ENCODE measurements around the gene NT5DC1. TPM values are rescaled to one million over a fixed set of nuclear protein-coding genes. Genes with fewer than 3 reads are reported as not detected.

The NT5DC1 gene
- total and polyA plus RNA-seq, 4 donors = 8.6 to 49.0 (median 22.1) TPM

DNA sequence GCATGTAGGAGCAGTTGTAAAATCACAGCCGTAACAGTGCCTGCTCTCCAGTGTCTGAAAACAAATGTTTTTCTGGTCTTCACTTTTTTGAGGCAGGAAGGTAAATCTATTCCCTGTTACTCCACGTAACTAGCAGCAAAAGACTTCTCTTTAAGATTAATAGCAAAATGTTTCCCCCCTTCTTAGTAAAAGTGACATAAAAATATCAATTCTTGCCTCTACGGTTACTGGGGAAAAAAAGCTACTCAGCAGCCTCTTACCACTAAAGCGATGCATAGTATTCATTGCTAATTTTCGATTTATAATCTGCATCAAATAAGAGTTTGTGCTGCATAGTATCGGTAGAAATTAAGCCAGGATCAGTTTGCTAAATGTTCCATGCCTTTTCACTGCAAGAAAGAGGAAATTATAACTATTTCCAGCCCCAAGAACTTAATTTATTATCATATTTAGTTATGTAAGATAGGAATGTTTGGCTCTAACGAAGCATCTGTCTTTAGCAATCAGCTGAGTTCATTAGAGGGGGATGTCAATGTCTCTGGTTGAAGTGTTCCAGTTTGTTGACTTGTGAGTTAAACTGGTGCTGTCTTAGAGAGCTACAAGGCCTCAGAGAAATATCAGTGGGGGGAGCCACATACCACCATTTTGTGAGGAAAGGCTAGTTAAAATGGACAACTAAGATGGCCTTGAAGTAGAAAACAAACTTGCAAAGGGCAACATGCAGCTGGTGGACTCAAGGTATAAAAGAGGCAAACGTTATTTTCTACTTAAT lies 179.7 kb downstream of the NT5DC1 start:
- Histone ChIP-seq H3K4me1 (ENCODE audit: control insufficient read depth in 5 of 5, insufficient read depth in 5 of 5, low read length in 5 of 5) (peaks cover 5 to 35% (median 14%) of the 10 kb centered on the region in 5 donors), H3K27ac (ENCODE audit: low read depth in 1 of 2, low read length in 1 of 2) (peak overlapping the region; percentile 88 to 100), H3K27me3 (ENCODE audit: control insufficient read depth in 3 of 3, insufficient read depth in 3 of 3, low read length in 2 of 3) (no peaks in the 10 kb centered on the region), H3K9ac (ENCODE audit: insufficient read depth in 1 of 2, low read length in 2 of 2) (peak overlapping the region; percentile 87 to 100), H3K9me3 (ENCODE audit: control insufficient read depth in 4 of 4, insufficient read depth in 3 of 4, low read length in 3 of 4) (no peaks in the 10 kb centered on the region), H3K36me3 (ENCODE audit: control insufficient read depth in 4 of 4, insufficient read depth in 4 of 4, low read length in 4 of 4) (peaks cover 0 to 25% (median 7%) of the 10 kb centered on the region in 4 donors), H3K4me3 (peak overlapping the region; percentile 61)
- TF ChIP-seq, protein P1, sequence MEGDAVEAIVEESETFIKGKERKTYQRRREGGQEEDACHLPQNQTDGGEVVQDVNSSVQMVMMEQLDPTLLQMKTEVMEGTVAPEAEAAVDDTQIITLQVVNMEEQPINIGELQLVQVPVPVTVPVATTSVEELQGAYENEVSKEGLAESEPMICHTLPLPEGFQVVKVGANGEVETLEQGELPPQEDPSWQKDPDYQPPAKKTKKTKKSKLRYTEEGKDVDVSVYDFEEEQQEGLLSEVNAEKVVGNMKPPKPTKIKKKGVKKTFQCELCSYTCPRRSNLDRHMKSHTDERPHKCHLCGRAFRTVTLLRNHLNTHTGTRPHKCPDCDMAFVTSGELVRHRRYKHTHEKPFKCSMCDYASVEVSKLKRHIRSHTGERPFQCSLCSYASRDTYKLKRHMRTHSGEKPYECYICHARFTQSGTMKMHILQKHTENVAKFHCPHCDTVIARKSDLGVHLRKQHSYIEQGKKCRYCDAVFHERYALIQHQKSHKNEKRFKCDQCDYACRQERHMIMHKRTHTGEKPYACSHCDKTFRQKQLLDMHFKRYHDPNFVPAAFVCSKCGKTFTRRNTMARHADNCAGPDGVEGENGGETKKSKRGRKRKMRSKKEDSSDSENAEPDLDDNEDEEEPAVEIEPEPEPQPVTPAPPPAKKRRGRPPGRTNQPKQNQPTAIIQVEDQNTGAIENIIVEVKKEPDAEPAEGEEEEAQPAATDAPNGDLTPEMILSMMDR (IDR thresholded peaks at IDR 0.05; ENCODE audit: control extremely low read depth, extremely low read depth) = no peak
- DNase-seq (peak; percentile 38 to 74 (median 66)), ATAC-seq (ENCODE audit: insufficient read depth, low FRiP score) (no peak)
- WGBS, 2 donors = 14% methylated on average over 8 of the region's 8 CpGs

DNA sequence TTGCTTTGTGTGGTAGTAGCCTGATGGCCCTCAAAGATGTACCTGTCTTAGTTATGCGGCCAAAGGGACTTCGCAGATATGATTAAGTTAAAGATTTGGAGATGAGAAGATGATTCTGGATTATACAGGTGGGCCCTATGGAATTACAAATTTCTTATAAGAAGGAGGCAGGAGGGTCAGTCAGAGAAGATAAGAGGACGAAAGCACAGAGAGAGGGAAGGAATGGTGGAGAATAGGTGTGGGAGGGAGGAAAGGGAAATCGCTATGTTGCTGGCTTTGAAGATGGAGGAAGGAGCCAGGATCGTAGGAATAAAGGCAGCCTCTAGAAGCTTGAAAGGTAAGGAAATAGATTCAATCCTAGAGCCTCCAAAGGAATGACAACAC lies 180.3 kb downstream of the NT5DC1 start:
- ATAC-seq (ENCODE audit: insufficient read depth, low FRiP score) (no peak), DNase-seq (no peak)
- Histone ChIP-seq H3K36me3 (ENCODE audit: control insufficient read depth in 4 of 4, insufficient read depth in 4 of 4, low read length in 4 of 4) (peaks cover 0 to 22% (median 7%) of the 10 kb centered on the region in 4 donors), H3K4me3 (no peak overlapping the region), H3K9ac (ENCODE audit: insufficient read depth in 1 of 2, low read length in 2 of 2) (peak overlapping the region; percentile 87 to 100), H3K4me1 (ENCODE audit: control insufficient read depth in 5 of 5, insufficient read depth in 5 of 5, low read length in 5 of 5) (peaks cover 5 to 31% (median 14%) of the 10 kb centered on the region in 5 donors), H3K27ac (ENCODE audit: low read depth in 1 of 2, low read length in 1 of 2) (peak overlapping the region in 1 of 2 donors; percentile 60), H3K27me3 (ENCODE audit: control insufficient read depth in 3 of 3, insufficient read depth in 3 of 3, low read length in 2 of 3) (no peaks in the 10 kb centered on the region), H3K9me3 (ENCODE audit: control insufficient read depth in 4 of 4, insufficient read depth in 3 of 4, low read length in 3 of 4) (no peaks in the 10 kb centered on the region)
- TF ChIP-seq, protein P1 (IDR thresholded peaks at IDR 0.05; ENCODE audit: control extremely low read depth, extremely low read depth) = no peak
- 90 to 92% methylated on average over 5 of the region's 5 CpGs for WGBS, 2 donors

DNA sequence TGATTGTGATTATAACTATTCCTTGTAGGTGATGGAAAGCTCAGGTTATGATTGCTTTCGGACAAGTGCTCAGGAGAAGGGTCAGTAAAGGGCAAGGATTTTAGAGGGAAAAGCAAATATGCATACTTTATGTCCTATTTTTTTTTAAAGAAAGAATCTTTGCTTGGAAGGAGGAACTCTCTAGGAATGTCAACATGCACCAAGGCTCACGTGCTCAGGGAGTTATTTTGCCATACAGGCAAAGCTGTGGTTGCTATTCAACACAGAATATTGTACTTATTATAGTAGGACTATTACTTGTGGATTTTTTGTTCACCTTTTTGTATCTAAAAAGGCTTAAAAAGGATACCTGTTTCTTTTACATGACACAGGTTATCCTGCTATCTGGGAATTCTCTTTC lies 182.0 kb downstream of the NT5DC1 start:
- H3K27me3 ChIP-seq (ENCODE audit: control insufficient read depth in 3 of 3, insufficient read depth in 3 of 3, low read length in 2 of 3) = no peaks in the 10 kb centered on the region
- H3K27ac ChIP-seq (ENCODE audit: low read depth in 1 of 2, low read length in 1 of 2) = no peak overlapping the region
- peaks cover 5 to 20% (median 14%) of the 10 kb centered on the region in 5 donors for H3K4me1 ChIP-seq (ENCODE audit: control insufficient read depth in 5 of 5, insufficient read depth in 5 of 5, low read length in 5 of 5)
- DNase-seq (peak in 2 of 3 donors; percentile 19 to 20), ATAC-seq (ENCODE audit: insufficient read depth, low FRiP score) (no peak)
- TF ChIP-seq, protein P1 (IDR thresholded peaks at IDR 0.05; ENCODE audit: control extremely low read depth, extremely low read depth) = no peak
- no peaks in the 10 kb centered on the region for H3K9me3 ChIP-seq (ENCODE audit: control insufficient read depth in 4 of 4, insufficient read depth in 3 of 4, low read length in 3 of 4)
- no peak overlapping the region for H3K4me3 ChIP-seq
- WGBS, 2 donors = 55 to 59% methylated on average over 2 of the region's 2 CpGs
- H3K36me3 ChIP-seq (ENCODE audit: control insufficient read depth in 4 of 4, insufficient read depth in 4 of 4, low read length in 4 of 4) = peaks cover 0 to 18% (median 4%) of the 10 kb centered on the region in 4 donors
- H3K9ac ChIP-seq (ENCODE audit: insufficient read depth in 1 of 2, low read length in 2 of 2) = peak overlapping the region in 1 of 2 donors; percentile 32

Data from lung (tissue), 12 donors.